Gastrocnemius medialis (tissue), 4 donors: ENCODE results near the gene PGP. TPM values are rescaled to one million over a fixed set of nuclear protein-coding genes. Genes with fewer than 3 reads are reported as not detected.

ENCODE experiments used
- ATAC-seq, 2 donors: fragments of 150-250 bp; one replicate each; pipeline ENCODE4 v1.9.1; 2016
- DNase-seq, 2 donors: peaks; one replicate each; pipeline ENCODE4 v3.0.0-alpha.2; 2019
- H3K27ac ChIP-seq, 4 donors: fragments of 200-600 bp; sonication (generic); 1 replicate in 1 of 4; 2 replicates in 3 of 4; pipeline ENCODE4 v1.5.1; 2016 to 2018; ENCODE audit warnings: mild to moderate bottlenecking in 2 of 4, moderate library complexity in 1 of 4
- H3K27me3 ChIP-seq, 3 donors: fragments of 200-600 bp; sonication (generic) in 2 of 3; 1 replicate in 1 of 3; 2 replicates in 2 of 3; pipeline versions ENCODE4 v1.5.1 to v1.6.0; 2016 to 2019; ENCODE audit warnings: mild to moderate bottlenecking in 1 of 3, moderate library complexity in 1 of 3
- H3K36me3 ChIP-seq, 2 donors: fragments of 200-600 bp; sonication (generic) in 1 of 2; one replicate each; pipeline ENCODE4 v1.5.1; 2017 to 2018
- H3K4me1 ChIP-seq, 2 donors: fragments of 200-600 bp; sonication (generic) in 1 of 2; one replicate each; pipeline ENCODE4 v1.5.1; 2016 to 2017; ENCODE audit warnings: mild to moderate bottlenecking in 2 of 2
- H3K4me3 ChIP-seq, 4 donors: fragments of 200-600 bp; sonication (generic) in 3 of 4; 1 replicate in 1 of 4; 2 replicates in 3 of 4; pipeline ENCODE4 v1.5.1; 2016 to 2019; ENCODE audit warnings: mild to moderate bottlenecking in 2 of 4
- H3K9me3 ChIP-seq, 3 donors: fragments of 200-600 bp; sonication (generic) in 2 of 3; 1 replicate in 1 of 3; 2 replicates in 2 of 3; pipeline ENCODE4 v1.5.1; 2016 to 2019
- CTCF ChIP-seq, 5 experiments: fragments of 450-650 bp in 3 of 5; fragments of 200-600 bp in 2 of 5; sonication (generic) in 2 of 5; IDR thresholded peaks in 4 of 5; conservative IDR thresholded peaks in 1 of 5; 1 replicate in 4 of 5; 2 replicates in 1 of 5; pipeline ENCODE4 v1.5.1; 2016 to 2019; ENCODE audit warnings: antibody characterized with exemption in 5 of 5, mild to moderate bottlenecking in 3 of 5, moderate library complexity in 3 of 5
- POLR2A ChIP-seq, 2 donors: fragments of 450-650 bp; IDR thresholded peaks; one replicate each; pipeline ENCODE4 v1.6.1; 2017; ENCODE audit warnings: antibody characterized with exemption in 2 of 2, mild to moderate bottlenecking in 2 of 2, moderate library complexity in 2 of 2
- in situ Hi-C, 4 donors: fragments of 200-750 bp; cut with MboI; loops; one replicate each; pipeline versions ENCODE4 v1.15.0 to v1.8.0; 2017; ENCODE audit warnings: low sequenced_read_pairs in 4 of 4
- intact Hi-C: fragments of 100-400 bp; cut with DNase I; formaldehyde crosslinking; loops from one replicate; pipeline ENCODE4 v1.15.1; 2023; ENCODE audit warnings: low total_unique reads
- total RNA-seq, 4 donors: library from RNA; depleted of rRNA; stranded (reverse); fragments of >200 nt; gene quantifications; one replicate each; pipeline versions ENCODE4 v1.1.0 to v1.2.3, GENCODE V29; 2016

The PGP gene
- total RNA-seq, 4 donors from 2014 or later: 19.6 to 43.1 (median 25.6) TPM

- peaks cover 0 to 78% of the 10 kb centered on the region in 2 donors for H3K36me3 ChIP-seq
- no peak for TF ChIP-seq POLR2A (IDR thresholded peaks at IDR 0.05)
- H3K4me3 ChIP-seq: no peak overlapping the region
- H3K27me3 ChIP-seq: peaks cover 2 to 5% (median 3%) of the 10 kb centered on the region in 3 donors
- peaks cover 3 to 5% of the 10 kb centered on the region in 2 donors for H3K4me1 ChIP-seq
- ATAC-seq (no peak), DNase-seq (no peak)
- intact Hi-C loops (no loop called here), in situ Hi-C loops (no loop called here)
- no peak overlapping the region for H3K27ac ChIP-seq
- no peaks in the 10 kb centered on the region for H3K9me3 ChIP-seq
Observed at GRCh38 chr16:2231016-2231931, 16.6 kb upstream of the PGP start.

DNA sequence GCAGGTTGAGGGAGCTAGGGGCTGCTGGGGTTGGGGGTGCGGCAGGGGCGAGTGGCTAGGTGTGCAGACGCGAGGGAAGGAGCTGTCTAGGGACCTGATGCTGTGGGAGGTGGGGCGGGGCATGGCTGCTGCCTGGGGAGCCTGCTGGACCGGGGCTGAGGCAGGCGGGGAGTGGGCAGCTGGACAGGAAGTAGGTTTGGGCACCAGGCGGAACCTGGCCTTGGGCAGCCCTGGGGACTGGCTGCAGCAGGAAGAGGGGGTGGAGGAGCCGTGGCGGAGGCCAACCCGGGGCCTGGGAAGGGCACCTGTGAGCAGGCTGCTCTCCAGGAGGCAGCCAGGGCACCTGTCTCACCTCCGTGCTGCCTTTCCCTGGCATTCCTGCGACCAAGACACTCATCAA, 15.7 kb upstream of the PGP start:
- TF ChIP-seq CTCF (IDR thresholded peaks at IDR 0.05 in 4 of 5, conservative IDR thresholded peaks at IDR 0.05 in 1 of 5) (no peak), POLR2A (IDR thresholded peaks at IDR 0.05) (no peak)
- ATAC-seq (no peak), DNase-seq (no peak)
- Histone ChIP-seq H3K36me3 (peaks cover 0 to 74% of the 10 kb centered on the region in 2 donors), H3K4me1 (no peaks in the 10 kb centered on the region), H3K27me3 (no peaks in the 10 kb centered on the region), H3K9me3 (no peaks in the 10 kb centered on the region), H3K27ac (no peak overlapping the region), H3K4me3 (no peak overlapping the region)
- intact Hi-C loops (no loop called here), in situ Hi-C loops (no loop called here)

GRCh38 chr16:2229632-2230250, 15.1 kb upstream of the PGP start:
- intact Hi-C loops: no loop called here
- Histone ChIP-seq H3K27ac (no peak overlapping the region), H3K4me3 (no peak overlapping the region), H3K4me1 (peaks cover 2 to 5% of the 10 kb centered on the region in 2 donors), H3K36me3 (peaks cover 0 to 67% of the 10 kb centered on the region in 2 donors), H3K27me3 (no peaks in the 10 kb centered on the region), H3K9me3 (no peaks in the 10 kb centered on the region)
- DNase-seq (no peak), ATAC-seq (no peak)
- in situ Hi-C loops: no loop called here
- TF ChIP-seq POLR2A (IDR thresholded peaks at IDR 0.05): no peak

DNA sequence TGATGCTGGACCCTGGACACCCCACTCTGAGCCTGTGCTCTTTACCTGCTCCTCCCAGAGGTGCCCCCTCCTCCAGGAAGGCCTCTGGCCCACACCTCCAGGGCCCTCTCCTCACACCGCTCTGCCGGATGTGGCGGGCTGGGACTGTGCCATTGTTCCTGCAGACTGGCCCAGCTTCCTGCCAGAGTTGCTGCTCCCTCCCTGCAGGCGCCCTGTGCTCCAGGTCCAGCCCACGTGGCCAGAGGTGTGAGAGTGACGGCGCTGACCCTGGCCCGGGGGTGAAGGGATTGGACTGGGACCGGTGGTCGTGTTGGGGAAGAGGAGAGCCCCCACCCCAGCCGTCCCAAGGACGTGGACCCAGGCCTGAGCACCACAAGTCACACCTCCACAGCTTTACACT, 14.5 kb upstream of the PGP start:
- TF ChIP-seq CTCF (IDR thresholded peaks at IDR 0.05 in 4 of 5, conservative IDR thresholded peaks at IDR 0.05 in 1 of 5) (no peak), POLR2A (IDR thresholded peaks at IDR 0.05) (no peak)
- Histone ChIP-seq H3K27me3 (no peaks in the 10 kb centered on the region), H3K4me3 (no peak overlapping the region), H3K27ac (no peak overlapping the region), H3K4me1 (peaks cover 8 to 12% of the 10 kb centered on the region in 2 donors), H3K9me3 (no peaks in the 10 kb centered on the region), H3K36me3 (peaks cover 0 to 61% of the 10 kb centered on the region in 2 donors)
- ATAC-seq: no peak
- no peak for DNase-seq
- in situ Hi-C loops (no loop called here), intact Hi-C loops (no loop called here)

DNA sequence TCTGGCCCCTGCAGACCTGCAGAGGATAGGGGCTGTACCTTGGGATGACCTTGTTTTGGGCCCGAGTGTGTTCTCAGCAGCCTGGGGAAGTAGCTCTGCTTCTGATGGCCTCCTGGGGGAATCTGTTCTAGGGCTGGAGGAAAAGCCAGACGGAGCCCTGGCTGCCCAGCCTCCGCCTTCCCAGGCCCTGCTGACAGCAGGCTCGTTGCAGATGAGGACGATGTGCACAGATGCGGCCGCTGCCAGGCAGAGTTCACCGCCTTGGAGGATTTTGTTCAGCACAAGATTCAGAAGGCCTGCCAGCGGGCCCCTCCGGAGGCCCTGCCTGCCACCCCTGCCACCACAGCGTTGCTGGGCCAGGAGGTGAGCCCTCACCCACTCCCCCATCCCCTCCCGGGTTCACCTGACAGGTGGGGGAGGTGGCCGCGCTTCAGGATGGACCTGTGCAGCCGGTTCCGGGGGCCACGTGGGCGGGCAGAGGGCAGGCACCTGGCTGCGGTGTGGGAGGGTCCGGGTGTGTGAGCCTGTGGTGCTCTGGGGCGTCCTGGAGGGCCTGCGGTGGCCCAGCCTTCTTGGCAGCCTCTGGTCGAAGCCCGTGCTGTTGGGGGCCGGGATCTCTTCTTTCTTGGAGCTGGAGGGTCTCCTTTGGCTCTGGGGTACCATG, 13.7 kb upstream of the PGP start:
- peaks cover 11 to 13% of the 10 kb centered on the region in 2 donors for H3K4me1 ChIP-seq
- intact Hi-C loops: no loop called here
- H3K36me3 ChIP-seq: peaks cover 0 to 53% of the 10 kb centered on the region in 2 donors
- ATAC-seq (no peak), DNase-seq (no peak)
- TF ChIP-seq POLR2A (IDR thresholded peaks at IDR 0.05) (no peak), CTCF (IDR thresholded peaks at IDR 0.05 in 4 of 5, conservative IDR thresholded peaks at IDR 0.05 in 1 of 5) (no peak)
- no peaks in the 10 kb centered on the region for H3K27me3 ChIP-seq
- H3K9me3 ChIP-seq: no peaks in the 10 kb centered on the region
- H3K4me3 ChIP-seq: no peak overlapping the region
- in situ Hi-C loops: no loop called here
- no peak overlapping the region for H3K27ac ChIP-seq
